ENCODE measurements around the gene GUCY2C.

DNA sequence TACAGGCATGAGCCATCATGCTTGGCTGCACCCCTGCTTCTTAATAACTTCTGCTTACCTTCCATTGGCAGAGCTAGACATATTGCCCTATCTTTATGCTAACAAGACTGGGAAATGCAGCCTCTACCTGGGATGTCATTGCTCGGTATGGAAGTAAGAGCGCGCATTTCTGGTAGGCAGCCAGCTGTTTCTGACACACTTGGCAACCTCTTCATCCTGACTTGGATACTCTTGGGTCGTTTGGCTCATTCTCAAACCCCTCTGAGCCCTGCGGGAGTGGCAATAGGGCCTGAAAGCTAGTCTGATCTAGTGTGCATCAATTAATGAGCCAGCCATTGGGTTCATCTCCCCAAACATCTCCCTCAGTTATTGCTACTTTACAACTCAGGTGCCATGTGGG, 123.3 kb downstream of the GUCY2C start:
- TF ChIP-seq, protein P1, sequence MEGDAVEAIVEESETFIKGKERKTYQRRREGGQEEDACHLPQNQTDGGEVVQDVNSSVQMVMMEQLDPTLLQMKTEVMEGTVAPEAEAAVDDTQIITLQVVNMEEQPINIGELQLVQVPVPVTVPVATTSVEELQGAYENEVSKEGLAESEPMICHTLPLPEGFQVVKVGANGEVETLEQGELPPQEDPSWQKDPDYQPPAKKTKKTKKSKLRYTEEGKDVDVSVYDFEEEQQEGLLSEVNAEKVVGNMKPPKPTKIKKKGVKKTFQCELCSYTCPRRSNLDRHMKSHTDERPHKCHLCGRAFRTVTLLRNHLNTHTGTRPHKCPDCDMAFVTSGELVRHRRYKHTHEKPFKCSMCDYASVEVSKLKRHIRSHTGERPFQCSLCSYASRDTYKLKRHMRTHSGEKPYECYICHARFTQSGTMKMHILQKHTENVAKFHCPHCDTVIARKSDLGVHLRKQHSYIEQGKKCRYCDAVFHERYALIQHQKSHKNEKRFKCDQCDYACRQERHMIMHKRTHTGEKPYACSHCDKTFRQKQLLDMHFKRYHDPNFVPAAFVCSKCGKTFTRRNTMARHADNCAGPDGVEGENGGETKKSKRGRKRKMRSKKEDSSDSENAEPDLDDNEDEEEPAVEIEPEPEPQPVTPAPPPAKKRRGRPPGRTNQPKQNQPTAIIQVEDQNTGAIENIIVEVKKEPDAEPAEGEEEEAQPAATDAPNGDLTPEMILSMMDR (conservative IDR thresholded peaks at IDR 0.05; ENCODE audit: low read depth, low read length) = no peak
- no peak for TF ChIP-seq EZH2 (IDR thresholded peaks at IDR 0.05; ENCODE audit: borderline replicate concordance, low read depth, low read length, poor library complexity, severe bottlenecking)
